Immature natural killer cell (primary cell): ENCODE data around the gene KDM4C. TPM values are rescaled to one million over a fixed set of nuclear protein-coding genes. Genes with fewer than 3 reads are reported as not detected.
A peak's percentile ranks its signal among the peaks of the same experiment; 100 is the strongest.

Source experiments
- DNase-seq, 3 donors: peaks; one replicate each; pipeline ENCODE4 v3.0.0; 2022; ENCODE audit warnings: mixed read lengths in 1 of 3
- H3K27ac Mint-ChIP-seq, 6 donors: one replicate each; pipeline ENCODE4 v1.8.0; 2020; ENCODE audit warnings: mixed read lengths in 6 of 6, mild to moderate bottlenecking in 5 of 6, inconsistent platforms in 4 of 6, moderate library complexity in 3 of 6
- H3K27me3 Mint-ChIP-seq, 3 donors: one replicate each; pipeline ENCODE4 v1.8.0; 2020 to 2021; ENCODE audit warnings: low read depth in 3 of 3, mild to moderate bottlenecking in 3 of 3, mixed read lengths in 3 of 3, moderate library complexity in 3 of 3, inconsistent platforms in 1 of 3
- H3K36me3 Mint-ChIP-seq, 3 donors: one replicate each; pipeline ENCODE4 v1.8.0; 2020; ENCODE audit warnings: mixed read lengths in 3 of 3, inconsistent platforms in 2 of 3, mild to moderate bottlenecking in 2 of 3
- H3K4me1 Mint-ChIP-seq, 2 donors: one replicate each; pipeline ENCODE4 v1.8.0; 2020; ENCODE audit warnings: inconsistent platforms in 2 of 2, mild to moderate bottlenecking in 2 of 2, mixed read lengths in 2 of 2, moderate library complexity in 1 of 2
- H3K4me3 Mint-ChIP-seq, 5 donors: one replicate each; pipeline ENCODE4 v1.8.0; 2020; ENCODE audit warnings: mild to moderate bottlenecking in 5 of 5, mixed read lengths in 5 of 5, inconsistent platforms in 3 of 5, moderate library complexity in 3 of 5
- H3K9me3 Mint-ChIP-seq, 6 donors: one replicate each; pipeline ENCODE4 v1.8.0; 2020; ENCODE audit warnings: mild to moderate bottlenecking in 6 of 6, mixed read lengths in 6 of 6, inconsistent platforms in 4 of 6, moderate library complexity in 3 of 6
- polyA plus RNA-seq, 3 donors: library from polyadenylated mRNA; unstranded; fragments of 300-500 nt; fragmentation: Illumina TruSeq; gene quantifications; one replicate each; pipeline ENCODE4 v1.2.3, GENCODE V29; 2021

Gene KDM4C
- polyA plus RNA-seq, 3 donors from 2014 or later: 18.2 to 45.6 (median 29.9) TPM

DNA sequence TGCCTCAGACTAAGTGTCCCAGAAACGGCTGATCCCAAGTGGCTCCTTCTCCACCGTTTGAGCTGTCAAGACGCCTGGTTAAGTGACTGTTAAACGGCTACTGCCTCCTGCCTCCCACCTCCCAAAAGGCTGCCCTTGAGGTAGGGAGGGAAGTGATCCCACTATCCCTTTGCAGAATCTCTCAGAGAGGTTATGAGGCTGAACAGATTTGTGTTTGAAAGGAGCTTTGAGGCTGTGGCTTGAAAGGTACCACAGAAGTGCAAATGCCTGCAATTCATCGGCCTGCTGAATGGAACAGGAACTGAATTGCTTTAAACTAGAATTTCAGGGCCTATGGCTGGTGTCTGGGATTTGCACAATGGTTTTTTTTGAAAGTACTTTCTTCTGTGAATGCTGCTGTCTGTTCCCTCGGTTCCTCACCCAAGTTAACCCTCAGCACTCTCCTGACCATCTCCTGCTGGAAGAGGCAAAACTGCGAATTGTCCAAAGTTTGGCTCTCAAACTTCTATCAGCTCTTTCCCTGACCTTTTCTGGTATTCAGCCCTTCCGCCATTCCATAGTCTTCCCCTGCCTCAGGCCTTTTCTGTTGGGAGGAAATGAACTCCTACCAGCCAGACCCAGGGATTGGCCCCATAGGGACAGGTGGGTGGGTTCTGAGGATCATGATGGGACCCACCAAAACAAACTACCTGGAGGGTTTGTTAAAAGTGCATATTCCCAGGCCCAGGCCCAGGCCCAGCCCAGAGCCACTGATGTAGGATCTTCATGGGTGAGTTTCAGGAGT is 453.3 kb downstream of the KDM4C start:
- DNase-seq: no peak
- Mint-ChIP-seq H3K4me3 (no peak overlapping the region), H3K36me3 (peaks cover 0 to 10% (median 7%) of the 10 kb centered on the region in 3 donors), H3K4me1 (peaks cover 10% of the 10 kb centered on the region in 2 donors), H3K9me3 (peaks cover 0 to 4% (median 0%) of the 10 kb centered on the region in 6 donors), H3K27ac (no peak overlapping the region), H3K27me3 (peaks cover 0 to 5% (median 3%) of the 10 kb centered on the region in 3 donors)

DNA sequence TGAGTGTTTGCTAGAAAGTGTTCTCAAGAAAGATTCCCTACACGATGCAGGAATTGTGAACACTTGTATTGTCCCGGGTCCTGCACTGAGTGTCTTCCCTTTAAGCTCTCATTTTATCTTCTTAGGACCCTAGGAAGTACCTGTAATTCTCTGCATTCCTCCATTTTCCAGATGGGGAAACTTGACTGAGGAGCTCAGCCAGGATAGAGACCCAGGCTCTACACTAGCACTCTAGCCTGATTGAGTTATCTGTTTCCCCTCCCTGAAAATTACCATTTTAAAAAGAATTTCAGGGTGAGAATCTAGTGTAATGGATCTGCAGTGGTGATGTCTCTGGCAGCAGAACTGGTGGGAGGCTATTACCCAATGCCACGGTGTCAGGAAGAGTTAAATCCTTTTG is 453.9 kb downstream of the KDM4C start:
- Mint-ChIP-seq H3K27me3 (peaks cover 3 to 5% (median 3%) of the 10 kb centered on the region in 3 donors), H3K9me3 (peaks cover 0 to 4% (median 0%) of the 10 kb centered on the region in 6 donors), H3K4me1 (peaks cover 16% of the 10 kb centered on the region in 2 donors), H3K4me3 (no peak overlapping the region), H3K27ac (no peak overlapping the region), H3K36me3 (peaks cover 0 to 10% (median 7%) of the 10 kb centered on the region in 3 donors)
- no peak for DNase-seq

GRCh38 chr9:7212101-7212500 is 454.3 kb downstream of the KDM4C start:
- peaks cover 0 to 4% (median 2%) of the 10 kb centered on the region in 6 donors for H3K9me3 Mint-ChIP-seq
- peaks cover 17 to 21% of the 10 kb centered on the region in 2 donors for H3K4me1 Mint-ChIP-seq
- no peak for DNase-seq
- peaks cover 3 to 5% (median 3%) of the 10 kb centered on the region in 3 donors for H3K27me3 Mint-ChIP-seq
- H3K27ac Mint-ChIP-seq: no peak overlapping the region
- peaks cover 3 to 10% (median 10%) of the 10 kb centered on the region in 3 donors for H3K36me3 Mint-ChIP-seq
- H3K4me3 Mint-ChIP-seq: no peak overlapping the region

- H3K9me3 Mint-ChIP-seq: peaks cover 9 to 37% (median 18%) of the 10 kb centered on the region in 6 donors
- peaks cover 17 to 24% of the 10 kb centered on the region in 2 donors for H3K4me1 Mint-ChIP-seq
- H3K27ac Mint-ChIP-seq: peak overlapping the region in 1 of 6 donors; percentile 43
- DNase-seq: peak in 2 of 3 donors; percentile 10 to 12
- H3K27me3 Mint-ChIP-seq: peaks cover 7 to 14% (median 9%) of the 10 kb centered on the region in 3 donors
- peak overlapping the region in 4 of 5 donors; percentile 22 to 64 (median 42) for H3K4me3 Mint-ChIP-seq
- H3K36me3 Mint-ChIP-seq: peaks cover 5 to 17% (median 16%) of the 10 kb centered on the region in 3 donors
Measured at GRCh38 chr9:7216004-7216841, 458.4 kb downstream of the KDM4C start.

- no peak overlapping the region for H3K4me3 Mint-ChIP-seq
- no peaks in the 10 kb centered on the region for H3K4me1 Mint-ChIP-seq
- no peak for DNase-seq
- peaks cover 0 to 8% (median 4%) of the 10 kb centered on the region in 3 donors for H3K36me3 Mint-ChIP-seq
- peaks cover 3 to 37% (median 17%) of the 10 kb centered on the region in 6 donors for H3K9me3 Mint-ChIP-seq
- no peak overlapping the region for H3K27ac Mint-ChIP-seq
- peaks cover 8 to 23% (median 11%) of the 10 kb centered on the region in 3 donors for H3K27me3 Mint-ChIP-seq
Measured at GRCh38 chr9:7223981-7224380, 466.2 kb downstream of the KDM4C start.

Other genes starting within 250 kb of the KDM4C start
- under 1 TPM in 1 of 3 donors, not detected in 2; 0.35 TPM for gene GLDC, start 112.2 kb upstream of the KDM4C start, polyA plus RNA-seq